Measurements from ENCODE around the gene LRRC32.

Gene LRRC32

GRCh38 chr11:76714493-76714892 lies 43.9 kb upstream of the LRRC32 start:
- DNase-seq (ENCODE audit: low spot score), result no peak
- TF ChIP-seq, protein P1, sequence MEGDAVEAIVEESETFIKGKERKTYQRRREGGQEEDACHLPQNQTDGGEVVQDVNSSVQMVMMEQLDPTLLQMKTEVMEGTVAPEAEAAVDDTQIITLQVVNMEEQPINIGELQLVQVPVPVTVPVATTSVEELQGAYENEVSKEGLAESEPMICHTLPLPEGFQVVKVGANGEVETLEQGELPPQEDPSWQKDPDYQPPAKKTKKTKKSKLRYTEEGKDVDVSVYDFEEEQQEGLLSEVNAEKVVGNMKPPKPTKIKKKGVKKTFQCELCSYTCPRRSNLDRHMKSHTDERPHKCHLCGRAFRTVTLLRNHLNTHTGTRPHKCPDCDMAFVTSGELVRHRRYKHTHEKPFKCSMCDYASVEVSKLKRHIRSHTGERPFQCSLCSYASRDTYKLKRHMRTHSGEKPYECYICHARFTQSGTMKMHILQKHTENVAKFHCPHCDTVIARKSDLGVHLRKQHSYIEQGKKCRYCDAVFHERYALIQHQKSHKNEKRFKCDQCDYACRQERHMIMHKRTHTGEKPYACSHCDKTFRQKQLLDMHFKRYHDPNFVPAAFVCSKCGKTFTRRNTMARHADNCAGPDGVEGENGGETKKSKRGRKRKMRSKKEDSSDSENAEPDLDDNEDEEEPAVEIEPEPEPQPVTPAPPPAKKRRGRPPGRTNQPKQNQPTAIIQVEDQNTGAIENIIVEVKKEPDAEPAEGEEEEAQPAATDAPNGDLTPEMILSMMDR (IDR thresholded peaks at IDR 0.05; ENCODE audit: extremely low read depth, missing control alignments), result no peak

DNA sequence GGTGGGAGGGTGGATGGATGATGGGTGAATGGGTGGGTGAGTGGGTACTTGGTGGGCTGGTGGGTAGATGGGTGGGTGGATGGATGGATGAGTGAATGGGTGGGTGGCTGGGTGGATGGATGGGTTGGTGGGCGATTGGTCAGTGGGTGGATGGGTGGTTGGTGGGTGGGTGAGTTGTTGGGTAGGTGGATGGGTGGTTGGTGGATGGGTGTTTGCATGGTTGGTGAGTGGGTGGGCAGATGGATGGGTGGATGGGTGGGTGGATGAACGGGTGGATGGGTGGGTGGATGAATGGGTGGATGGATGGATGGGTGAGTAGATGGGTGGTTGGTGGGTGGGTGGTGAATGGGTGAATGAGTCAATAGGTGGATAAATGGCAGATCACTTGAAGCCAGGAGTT lies 43.0 kb upstream of the LRRC32 start:
- DNase-seq (ENCODE audit: low spot score), result no peak
- TF ChIP-seq, protein P1 (IDR thresholded peaks at IDR 0.05; ENCODE audit: extremely low read depth, missing control alignments), result no peak

GRCh38 chr11:76712125-76712524 lies 41.6 kb upstream of the LRRC32 start:
- DNase-seq (ENCODE audit: low spot score), result no peak
- TF ChIP-seq, protein P1 (IDR thresholded peaks at IDR 0.05; ENCODE audit: extremely low read depth, missing control alignments), result no peak

DNA sequence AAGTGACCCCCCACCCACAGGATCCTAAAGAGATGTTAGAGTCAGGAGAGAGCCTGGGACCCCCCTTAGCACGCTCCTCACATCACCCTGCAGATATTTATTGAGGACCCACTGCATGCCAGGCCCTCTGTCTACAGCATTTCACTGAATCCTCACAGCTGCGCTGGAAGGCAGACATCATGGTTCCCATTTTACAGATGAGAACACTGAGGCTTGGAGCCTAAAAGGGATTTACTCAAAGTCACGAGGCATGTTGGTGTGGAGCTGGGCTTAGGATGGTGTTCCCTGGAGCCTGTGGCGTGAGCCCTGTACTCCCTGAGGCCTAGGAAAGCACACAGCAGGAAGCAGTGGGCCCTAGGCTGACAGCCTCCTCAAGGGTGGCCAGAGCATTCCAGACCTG lies 39.2 kb upstream of the LRRC32 start:
- DNase-seq (ENCODE audit: low spot score), result no peak
- TF ChIP-seq, protein P1 (IDR thresholded peaks at IDR 0.05; ENCODE audit: extremely low read depth, missing control alignments), result no peak

DNA sequence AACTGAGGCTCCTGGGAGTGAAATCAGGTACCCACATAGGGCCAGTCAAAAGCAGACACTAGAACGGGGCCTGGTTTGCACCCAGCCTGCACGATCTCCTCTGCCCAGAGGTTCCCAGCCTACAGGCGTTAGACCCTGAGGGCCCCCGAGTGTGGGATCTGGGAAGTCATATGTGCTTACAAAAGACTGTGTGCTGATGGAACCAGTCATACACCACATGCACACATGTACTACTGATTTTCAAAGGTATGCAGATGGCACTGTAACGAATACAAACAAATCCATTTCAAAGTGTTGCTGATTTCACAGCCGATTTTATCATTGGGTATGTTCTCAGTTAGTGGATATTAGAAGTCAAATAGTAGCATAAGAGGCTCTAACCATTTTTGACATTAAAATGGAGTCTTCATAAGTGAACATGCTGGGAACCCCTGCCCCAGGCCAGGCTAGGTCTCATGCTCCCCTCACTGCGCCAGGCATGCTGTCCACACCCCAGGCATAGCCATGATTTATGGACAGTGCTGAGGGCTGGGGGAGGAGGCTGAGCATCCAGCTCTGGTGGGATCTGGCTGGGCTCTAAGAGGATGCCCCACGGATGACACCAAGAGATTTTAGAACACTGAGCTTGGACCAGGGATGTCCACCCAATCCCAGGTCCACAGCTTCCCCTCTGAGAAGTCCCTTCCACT lies 38.6 kb upstream of the LRRC32 start:
- TF ChIP-seq, protein P1 (IDR thresholded peaks at IDR 0.05; ENCODE audit: extremely low read depth, missing control alignments), result no peak

GRCh38 chr11:76707293-76707825 lies 36.8 kb upstream of the LRRC32 start:
- DNase-seq (ENCODE audit: low spot score), result no peak
- TF ChIP-seq, protein P1 (IDR thresholded peaks at IDR 0.05; ENCODE audit: extremely low read depth, missing control alignments), result no peak

More for the DNA sequence above, 38.6 kb upstream of the LRRC32 start:
- DNase-seq (ENCODE audit: low spot score), result no peak

- TF ChIP-seq, protein P1 (IDR thresholded peaks at IDR 0.05; ENCODE audit: extremely low read depth, missing control alignments), result no peak
- no peak for DNase-seq (ENCODE audit: low spot score)
Measured at GRCh38 chr11:76706667-76707066, 36.1 kb upstream of the LRRC32 start.
